ENCODE data around the gene WDSUB1.

Gene WDSUB1

GRCh38 chr2:159226608-159227385 is 59.7 kb downstream of the WDSUB1 start:
- H3K4me3 ChIP-seq (ENCODE audit: control insufficient read depth, low read depth, low read length), result no peak overlapping the region
- TF ChIP-seq CTCF (IDR thresholded peaks at IDR 0.05; ENCODE audit: control insufficient read depth, insufficient read depth, low read depth, low read length, missing control alignments), result no peak
- no peak for DNase-seq (ENCODE audit: low read depth)

GRCh38 chr2:159226059-159226461 is 60.4 kb downstream of the WDSUB1 start:
- no peak for TF ChIP-seq CTCF (IDR thresholded peaks at IDR 0.05; ENCODE audit: control insufficient read depth, insufficient read depth, low read depth, low read length, missing control alignments)

GRCh38 chr2:159225025-159226016 is 61.2 kb downstream of the WDSUB1 start:
- H3K4me3 ChIP-seq (ENCODE audit: control insufficient read depth, low read depth, low read length), result no peak overlapping the region
- no peak for TF ChIP-seq CTCF (IDR thresholded peaks at IDR 0.05; ENCODE audit: control insufficient read depth, insufficient read depth, low read depth, low read length, missing control alignments)
- no peak for DNase-seq (ENCODE audit: low read depth)

More at GRCh38 chr2:159226059-159226461, 60.4 kb downstream of the WDSUB1 start:
- H3K4me3 ChIP-seq (ENCODE audit: control insufficient read depth, low read depth, low read length), result no peak overlapping the region
- DNase-seq (ENCODE audit: low read depth), result no peak

GRCh38 chr2:159224061-159224813 is 62.3 kb downstream of the WDSUB1 start:
- H3K4me3 ChIP-seq (ENCODE audit: control insufficient read depth, low read depth, low read length), result no peak overlapping the region
- no peak for TF ChIP-seq CTCF (IDR thresholded peaks at IDR 0.05; ENCODE audit: control insufficient read depth, insufficient read depth, low read depth, low read length, missing control alignments)
- no peak for DNase-seq (ENCODE audit: low read depth)

- H3K4me3 ChIP-seq (ENCODE audit: control insufficient read depth, low read depth, low read length), result no peak overlapping the region
- DNase-seq (ENCODE audit: low read depth), result no peak
- no peak for TF ChIP-seq CTCF (IDR thresholded peaks at IDR 0.05; ENCODE audit: control insufficient read depth, insufficient read depth, low read depth, low read length, missing control alignments)
These were observed 67.0 kb downstream of the WDSUB1 start for GRCh38 chr2:159219394-159219998.

- TF ChIP-seq CTCF (IDR thresholded peaks at IDR 0.05; ENCODE audit: control insufficient read depth, insufficient read depth, low read depth, low read length, missing control alignments), result no peak
- no peak overlapping the region for H3K4me3 ChIP-seq (ENCODE audit: control insufficient read depth, low read depth, low read length)
- no peak for DNase-seq (ENCODE audit: low read depth)
These were observed 68.1 kb downstream of the WDSUB1 start for GRCh38 chr2:159218389-159218788.

All from AG09309 (cell line).